GM12865 (cell line): ENCODE measurements around the gene KLC3.
A peak's percentile ranks its signal among the peaks of the same experiment; 100 is the strongest.

Experiments
- DNase-seq: peaks from one replicate; pipeline ENCODE4 v3.0.0; 2010; ENCODE audit warnings: low read depth
- H3K4me3 ChIP-seq: 2 replicates; pipeline ENCODE4 v1.5.1; 2011; ENCODE audit warnings: mild to moderate bottlenecking, low read depth, low read length, control low read depth
- TF ChIP-seq, protein P1 (sequence below): IDR thresholded peaks from 2 replicates; pipeline ENCODE4 v1.5.1; 2011; ENCODE audit warnings: low read length, control low read depth, low read depth, inconsistent platforms; ENCODE audit not compliant: insufficient read depth; ENCODE audit errors: missing control alignments

Gene KLC3

DNA sequence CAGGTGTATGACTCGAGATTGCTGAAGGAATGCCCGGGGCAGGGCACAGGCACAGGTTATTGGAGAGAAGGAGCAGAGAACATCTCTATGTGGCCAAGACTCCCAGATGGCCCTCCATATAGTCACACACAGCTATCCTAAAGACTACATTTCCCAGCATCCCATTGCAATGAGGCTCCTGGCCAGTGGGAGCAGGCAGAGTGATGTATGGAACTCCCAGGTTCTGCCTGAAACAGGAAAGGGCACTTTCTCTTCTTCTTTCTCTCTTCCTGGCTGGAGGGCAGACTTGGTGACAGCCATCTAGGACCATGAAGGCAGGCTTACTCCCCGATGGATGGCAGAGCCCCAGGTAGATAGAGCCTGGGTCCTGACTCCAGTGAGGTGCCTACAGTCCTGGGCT, 50.8 kb downstream of the KLC3 start:
- DNase-seq: peak; percentile 63
- TF ChIP-seq, protein P1, sequence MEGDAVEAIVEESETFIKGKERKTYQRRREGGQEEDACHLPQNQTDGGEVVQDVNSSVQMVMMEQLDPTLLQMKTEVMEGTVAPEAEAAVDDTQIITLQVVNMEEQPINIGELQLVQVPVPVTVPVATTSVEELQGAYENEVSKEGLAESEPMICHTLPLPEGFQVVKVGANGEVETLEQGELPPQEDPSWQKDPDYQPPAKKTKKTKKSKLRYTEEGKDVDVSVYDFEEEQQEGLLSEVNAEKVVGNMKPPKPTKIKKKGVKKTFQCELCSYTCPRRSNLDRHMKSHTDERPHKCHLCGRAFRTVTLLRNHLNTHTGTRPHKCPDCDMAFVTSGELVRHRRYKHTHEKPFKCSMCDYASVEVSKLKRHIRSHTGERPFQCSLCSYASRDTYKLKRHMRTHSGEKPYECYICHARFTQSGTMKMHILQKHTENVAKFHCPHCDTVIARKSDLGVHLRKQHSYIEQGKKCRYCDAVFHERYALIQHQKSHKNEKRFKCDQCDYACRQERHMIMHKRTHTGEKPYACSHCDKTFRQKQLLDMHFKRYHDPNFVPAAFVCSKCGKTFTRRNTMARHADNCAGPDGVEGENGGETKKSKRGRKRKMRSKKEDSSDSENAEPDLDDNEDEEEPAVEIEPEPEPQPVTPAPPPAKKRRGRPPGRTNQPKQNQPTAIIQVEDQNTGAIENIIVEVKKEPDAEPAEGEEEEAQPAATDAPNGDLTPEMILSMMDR: no peak
- peak overlapping the region; percentile 1 for H3K4me3 ChIP-seq

DNA sequence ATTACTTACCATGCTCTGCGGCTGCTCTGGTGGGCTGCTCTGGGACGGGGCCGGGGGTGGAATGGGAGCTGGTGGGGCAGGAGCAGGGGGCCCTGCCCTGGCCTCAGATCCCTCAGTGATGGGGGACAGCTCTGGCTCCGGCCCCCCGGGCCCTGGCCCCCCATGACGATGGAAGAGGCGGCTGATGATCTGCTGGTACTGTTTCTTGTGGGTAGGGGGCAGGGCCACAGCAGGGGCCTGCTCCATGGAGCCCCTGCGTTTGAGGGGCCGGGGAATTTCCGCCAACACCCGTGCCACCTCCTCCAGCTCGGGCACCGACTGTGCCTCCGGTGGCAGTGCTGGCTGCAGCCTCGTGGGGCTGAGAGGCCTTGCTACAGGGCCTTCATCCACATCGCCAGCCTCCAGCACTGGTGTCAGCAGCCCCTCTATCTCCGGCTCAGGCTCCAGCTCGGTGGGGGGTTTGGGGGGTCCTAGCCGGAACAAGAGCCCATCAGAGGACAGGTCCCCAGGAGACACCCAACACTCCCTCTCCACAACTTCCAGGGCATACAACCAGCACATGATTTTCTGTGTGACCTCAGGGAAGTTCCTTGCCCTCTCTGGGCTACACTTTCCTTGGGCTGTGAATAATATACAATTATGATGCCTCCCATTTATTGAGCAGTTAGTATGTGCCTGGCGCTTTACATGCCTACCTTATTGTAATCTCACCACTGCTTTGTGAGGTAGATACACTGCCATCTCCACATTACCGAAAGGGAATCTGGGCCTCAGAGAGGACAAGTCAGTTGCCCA, 51.5 kb downstream of the KLC3 start:
- H3K4me3 ChIP-seq: peak overlapping the region; percentile 1
- TF ChIP-seq, protein P1: no peak
- no peak for DNase-seq

DNA sequence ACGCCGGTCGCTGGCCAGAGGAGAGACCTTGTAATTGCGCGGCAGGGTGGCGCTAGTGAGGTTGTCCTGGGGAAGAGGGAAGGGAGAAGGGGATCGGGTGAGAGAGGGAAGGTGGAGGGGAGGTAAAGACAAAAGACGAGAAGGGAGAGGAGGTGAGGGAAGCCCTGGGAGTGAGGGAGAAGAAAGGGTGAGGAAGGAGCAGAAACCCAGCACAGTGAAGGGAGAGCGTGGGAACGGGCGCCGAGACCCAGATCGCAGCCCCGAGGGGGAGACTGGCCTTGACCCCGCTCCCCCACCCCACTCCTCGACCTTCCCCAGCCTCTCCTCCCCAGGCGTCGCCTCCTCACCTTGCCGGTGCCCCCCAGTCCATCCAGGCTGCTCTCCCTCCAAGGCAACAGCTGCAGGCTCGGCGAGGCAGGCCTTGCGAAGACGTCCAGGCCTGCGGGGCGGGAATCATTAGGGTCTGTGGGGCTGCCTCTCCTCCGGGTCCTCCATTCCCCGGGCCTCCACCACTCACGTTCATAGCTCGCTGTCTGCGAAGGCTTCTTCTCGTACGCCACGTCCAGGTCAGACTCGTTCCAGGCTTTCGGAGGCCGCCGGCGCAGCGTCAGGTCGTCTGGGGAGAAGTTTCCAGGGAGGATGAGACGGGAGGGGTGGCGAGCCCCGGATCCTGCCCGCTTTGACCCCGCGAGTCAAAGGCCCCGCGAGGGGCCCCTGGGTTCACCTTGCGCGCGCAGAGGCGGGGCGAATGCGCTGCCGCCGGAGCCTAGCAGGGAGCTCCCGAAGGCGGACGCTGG, 55.5 kb downstream of the KLC3 start:
- no peak overlapping the region for H3K4me3 ChIP-seq
- no peak for DNase-seq
- TF ChIP-seq, protein P1: no peak

DNA sequence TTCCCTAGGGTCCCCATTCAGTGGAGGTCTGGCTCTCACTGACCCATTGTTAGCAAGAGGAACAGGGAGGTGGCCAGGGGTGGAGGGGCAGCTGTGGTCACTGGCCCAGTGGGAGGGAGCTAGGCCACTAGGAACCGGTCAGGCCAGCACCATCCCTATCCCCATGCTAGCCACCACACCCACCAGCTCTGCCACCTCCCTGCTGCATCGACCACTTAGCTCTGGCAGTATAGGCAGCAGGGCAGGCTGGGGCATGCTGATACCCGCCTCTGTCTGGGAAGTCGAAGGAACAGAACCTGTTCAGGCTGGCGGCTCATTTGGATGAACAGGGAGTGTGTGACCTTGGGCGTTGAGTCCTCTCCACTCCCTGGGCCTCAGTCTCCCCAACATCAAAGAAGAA, 59.6 kb downstream of the KLC3 start:
- no peak for DNase-seq
- no peak overlapping the region for H3K4me3 ChIP-seq
- TF ChIP-seq, protein P1: no peak
